ENCODE measurements around the gene DAPK1. TPM values are rescaled to one million over a fixed set of nuclear protein-coding genes. Genes with fewer than 3 reads are reported as not detected.

Gene DAPK1
- total RNA-seq, 1 experiment from 2014 or later, result 19.7 TPM

GRCh38 chr9:87611776-87612175 is 114.1 kb downstream of the DAPK1 start:
- ChIA-PET POLR2A (no interaction called here), CTCF (no interaction called here)
- intact Hi-C loops (cut with micrococcal nuclease), result no loop called here
- no TSS peak for BruUV-seq (replicated peaks)
- Mint-ChIP-seq H3K4me3 (ENCODE audit: unreplicated experiment) (no peak overlapping the region), H3K9me3 (ENCODE audit: unreplicated experiment) (no peaks in the 10 kb centered on the region), H3K4me1 (ENCODE audit: insufficient read depth, unreplicated experiment) (peaks cover 35% of the 10 kb centered on the region), H3K36me3 (ENCODE audit: insufficient read depth, unreplicated experiment) (no peaks in the 10 kb centered on the region), H3K27me3 (ENCODE audit: insufficient read depth, unreplicated experiment) (no peaks in the 10 kb centered on the region), H3K27ac (ENCODE audit: low read depth, unreplicated experiment) (no peak overlapping the region)
- DNase-seq (ENCODE audit: unreplicated experiment), result no peak
- TF ChIP-seq, protein P1, sequence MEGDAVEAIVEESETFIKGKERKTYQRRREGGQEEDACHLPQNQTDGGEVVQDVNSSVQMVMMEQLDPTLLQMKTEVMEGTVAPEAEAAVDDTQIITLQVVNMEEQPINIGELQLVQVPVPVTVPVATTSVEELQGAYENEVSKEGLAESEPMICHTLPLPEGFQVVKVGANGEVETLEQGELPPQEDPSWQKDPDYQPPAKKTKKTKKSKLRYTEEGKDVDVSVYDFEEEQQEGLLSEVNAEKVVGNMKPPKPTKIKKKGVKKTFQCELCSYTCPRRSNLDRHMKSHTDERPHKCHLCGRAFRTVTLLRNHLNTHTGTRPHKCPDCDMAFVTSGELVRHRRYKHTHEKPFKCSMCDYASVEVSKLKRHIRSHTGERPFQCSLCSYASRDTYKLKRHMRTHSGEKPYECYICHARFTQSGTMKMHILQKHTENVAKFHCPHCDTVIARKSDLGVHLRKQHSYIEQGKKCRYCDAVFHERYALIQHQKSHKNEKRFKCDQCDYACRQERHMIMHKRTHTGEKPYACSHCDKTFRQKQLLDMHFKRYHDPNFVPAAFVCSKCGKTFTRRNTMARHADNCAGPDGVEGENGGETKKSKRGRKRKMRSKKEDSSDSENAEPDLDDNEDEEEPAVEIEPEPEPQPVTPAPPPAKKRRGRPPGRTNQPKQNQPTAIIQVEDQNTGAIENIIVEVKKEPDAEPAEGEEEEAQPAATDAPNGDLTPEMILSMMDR (IDR thresholded peaks at IDR 0.05; ENCODE audit: unreplicated experiment), result no peak

- Mint-ChIP-seq H3K27ac (ENCODE audit: low read depth, unreplicated experiment) (no peak overlapping the region), H3K4me1 (ENCODE audit: insufficient read depth, unreplicated experiment) (peaks cover 28% of the 10 kb centered on the region)
- POLR2A ChIA-PET, result no interaction called here
Observed at GRCh38 chr9:87612536-87612935, 114.9 kb downstream of the DAPK1 start.

GRCh38 chr9:87613265-87614111 is 115.8 kb downstream of the DAPK1 start:
- peaks cover 23% of the 10 kb centered on the region for H3K4me1 Mint-ChIP-seq (ENCODE audit: insufficient read depth, unreplicated experiment)
- no peak overlapping the region for H3K27ac Mint-ChIP-seq (ENCODE audit: low read depth, unreplicated experiment)
- no peaks in the 10 kb centered on the region for H3K9me3 Mint-ChIP-seq (ENCODE audit: unreplicated experiment)
- no TSS peak for BruUV-seq (replicated peaks)
- no peak for DNase-seq (ENCODE audit: unreplicated experiment)
- TF ChIP-seq, protein P1 (IDR thresholded peaks at IDR 0.05; ENCODE audit: unreplicated experiment), result no peak
- ChIA-PET CTCF (no interaction called here), POLR2A (interaction anchor here (0.5 to 1.3 kb wide), 2 partner anchors 11 to 1774 kb away, joined by 3 to 4 read pairs; no protein-coding TSS in a partner anchor)
- intact Hi-C loops (cut with micrococcal nuclease), result no loop called here
- H3K27me3 Mint-ChIP-seq (ENCODE audit: insufficient read depth, unreplicated experiment), result no peaks in the 10 kb centered on the region
- no peak overlapping the region for H3K4me3 Mint-ChIP-seq (ENCODE audit: unreplicated experiment)
- H3K36me3 Mint-ChIP-seq (ENCODE audit: insufficient read depth, unreplicated experiment), result peaks cover 7% of the 10 kb centered on the region

More at GRCh38 chr9:87612536-87612935, 114.9 kb downstream of the DAPK1 start:
- no peaks in the 10 kb centered on the region for H3K27me3 Mint-ChIP-seq (ENCODE audit: insufficient read depth, unreplicated experiment)
- H3K4me3 Mint-ChIP-seq (ENCODE audit: unreplicated experiment), result no peak overlapping the region
- DNase-seq (ENCODE audit: unreplicated experiment), result no peak
- H3K36me3 Mint-ChIP-seq (ENCODE audit: insufficient read depth, unreplicated experiment), result no peaks in the 10 kb centered on the region
- no peaks in the 10 kb centered on the region for H3K9me3 Mint-ChIP-seq (ENCODE audit: unreplicated experiment)
- CTCF ChIA-PET, result no interaction called here
- intact Hi-C loops (cut with micrococcal nuclease), result no loop called here
- BruUV-seq (replicated peaks), result no TSS peak
- TF ChIP-seq, protein P1 (IDR thresholded peaks at IDR 0.05; ENCODE audit: unreplicated experiment), result no peak

DNA sequence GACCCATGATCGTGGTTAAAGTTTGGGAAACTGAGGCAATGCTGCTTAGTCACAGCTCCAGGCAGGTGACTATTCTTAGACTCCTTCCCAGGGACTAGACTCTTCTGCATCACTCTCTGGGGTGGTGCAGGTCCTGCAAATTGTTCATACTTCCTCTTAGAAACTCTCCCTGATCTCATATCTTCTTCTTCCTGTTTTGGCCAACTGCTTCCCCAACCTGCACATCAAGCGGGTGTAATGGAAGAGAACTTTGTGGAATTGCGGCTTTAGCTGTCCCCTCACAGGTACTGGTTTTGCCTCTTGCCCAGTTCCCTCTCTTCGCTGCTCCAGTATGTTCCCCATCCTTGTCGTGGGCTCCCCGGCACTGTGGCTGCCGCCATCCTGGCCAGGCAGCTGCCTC is 116.7 kb downstream of the DAPK1 start:
- no peak for DNase-seq (ENCODE audit: unreplicated experiment)
- Mint-ChIP-seq H3K9me3 (ENCODE audit: unreplicated experiment) (no peaks in the 10 kb centered on the region), H3K27me3 (ENCODE audit: insufficient read depth, unreplicated experiment) (no peaks in the 10 kb centered on the region), H3K36me3 (ENCODE audit: insufficient read depth, unreplicated experiment) (peaks cover 13% of the 10 kb centered on the region), H3K4me1 (ENCODE audit: insufficient read depth, unreplicated experiment) (peaks cover 23% of the 10 kb centered on the region), H3K27ac (ENCODE audit: low read depth, unreplicated experiment) (no peak overlapping the region), H3K4me3 (ENCODE audit: unreplicated experiment) (no peak overlapping the region)
- no TSS peak for BruUV-seq (replicated peaks)
- CTCF ChIA-PET, result no interaction called here
- intact Hi-C loops (cut with micrococcal nuclease), result no loop called here
- POLR2A ChIA-PET, result interaction anchor here (1.3 kb wide), 1 partner anchor 12 kb away, joined by 4 read pairs; no protein-coding TSS in a partner anchor
- TF ChIP-seq, protein P1 (IDR thresholded peaks at IDR 0.05; ENCODE audit: unreplicated experiment), result no peak

Data from MCF 10A (cell line).